Ecto neural progenitor cell (in vitro differentiated cells): ENCODE measurements around the gene RASAL2.

Experiments used
- DNase-seq: peaks from one replicate; pipeline ENCODE4 v3.0.0-alpha.2; 2018; ENCODE audit warnings: low spot score

The RASAL2 gene

GRCh38 chr1:178461104-178461503, 367.2 kb downstream of the RASAL2 start:
- no peak for DNase-seq

- DNase-seq = no peak
These were observed 367.8 kb downstream of the RASAL2 start for GRCh38 chr1:178461701-178462100.

- no peak for DNase-seq
These were observed 370.2 kb downstream of the RASAL2 start for GRCh38 chr1:178464141-178464540.

DNA sequence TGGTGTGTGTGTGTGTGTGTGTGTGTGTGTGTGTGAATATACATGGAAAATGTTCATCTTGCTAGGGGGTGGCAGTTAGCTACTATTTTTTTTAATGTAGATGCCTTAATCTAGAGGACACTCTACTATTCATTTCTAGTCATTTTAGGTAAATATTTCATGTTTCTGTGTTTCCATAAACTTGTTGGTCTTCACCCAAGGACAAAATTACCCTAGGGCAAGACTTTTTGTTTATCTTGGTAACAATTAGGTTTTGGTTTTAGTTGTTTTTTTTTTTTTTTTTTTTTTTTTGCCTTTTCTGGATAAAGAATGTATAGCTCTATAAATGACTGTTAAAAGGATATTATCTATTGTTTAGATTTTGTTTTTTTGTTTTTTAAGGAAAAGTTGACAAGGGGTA, 370.7 kb downstream of the RASAL2 start:
- DNase-seq = no peak

DNA sequence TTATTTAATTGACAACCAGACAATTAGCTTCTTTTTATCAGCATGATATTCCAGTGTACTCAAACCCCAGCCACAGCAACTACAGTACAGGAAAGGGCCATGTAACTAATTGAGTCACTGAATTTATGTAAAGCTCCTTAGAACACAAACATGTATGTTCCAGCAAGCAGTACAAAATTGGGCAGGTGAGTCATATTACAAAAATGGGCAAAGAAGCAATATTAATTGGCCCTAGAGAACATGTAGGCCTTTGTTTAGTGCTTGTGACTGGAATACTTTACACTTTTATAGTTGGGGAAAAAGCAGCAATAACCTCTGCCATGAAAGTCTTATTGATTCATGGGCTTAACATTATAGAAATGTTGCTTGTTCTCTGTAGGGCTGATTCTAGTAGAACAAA, 371.1 kb downstream of the RASAL2 start:
- no peak for DNase-seq

- no peak for DNase-seq
These were observed 373.9 kb downstream of the RASAL2 start for GRCh38 chr1:178467837-178468236.

DNA sequence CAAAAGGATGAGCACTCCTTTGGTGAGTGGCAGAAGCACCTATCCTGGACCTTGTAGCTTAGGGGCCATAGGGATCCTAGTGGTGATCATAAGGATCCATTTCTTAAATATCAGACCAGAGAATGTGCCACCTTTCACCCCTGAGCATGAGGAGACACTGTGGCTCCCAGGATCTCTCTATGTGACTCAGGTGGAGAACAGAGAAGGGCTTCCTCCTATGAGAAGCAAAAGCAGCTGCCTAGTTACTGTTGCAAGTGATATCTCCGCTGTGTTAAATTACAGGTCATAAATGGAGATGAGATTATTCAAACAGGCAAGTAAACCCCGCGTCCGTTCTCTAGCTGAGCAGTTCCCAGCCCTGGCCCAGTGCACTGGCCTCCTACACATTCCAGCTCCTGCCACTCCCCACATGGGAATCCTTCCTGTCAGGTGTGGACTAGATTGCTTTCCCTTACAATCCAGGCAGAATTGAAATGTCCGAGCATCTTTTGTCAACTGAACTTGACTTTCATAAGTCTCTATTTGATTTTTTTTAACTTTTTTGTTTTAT, 376.6 kb downstream of the RASAL2 start:
- DNase-seq = no peak

- no peak for DNase-seq
These were observed 378.6 kb downstream of the RASAL2 start for GRCh38 chr1:178472531-178472930.

DNA sequence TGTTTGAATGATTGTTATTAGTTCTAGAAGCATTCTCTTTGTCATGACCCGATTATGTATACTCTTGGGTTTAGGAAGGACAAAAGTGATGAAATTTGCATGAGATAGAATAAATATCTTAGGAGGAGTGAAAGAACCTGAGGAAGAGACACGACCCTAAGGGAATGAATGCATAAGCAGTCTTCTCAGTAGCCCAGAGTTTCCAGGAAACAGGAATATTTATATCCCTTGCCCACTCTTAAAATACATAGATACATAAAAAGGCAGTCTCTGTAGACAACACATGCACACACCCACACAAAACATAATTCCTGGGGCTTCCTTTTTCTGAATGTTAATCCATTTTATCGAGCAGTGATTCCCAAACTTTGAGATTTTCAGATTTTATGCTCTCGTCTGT, 383.5 kb downstream of the RASAL2 start:
- DNase-seq = no peak

- DNase-seq = no peak
These were observed 383.9 kb downstream of the RASAL2 start for GRCh38 chr1:178477841-178478240.

DNA sequence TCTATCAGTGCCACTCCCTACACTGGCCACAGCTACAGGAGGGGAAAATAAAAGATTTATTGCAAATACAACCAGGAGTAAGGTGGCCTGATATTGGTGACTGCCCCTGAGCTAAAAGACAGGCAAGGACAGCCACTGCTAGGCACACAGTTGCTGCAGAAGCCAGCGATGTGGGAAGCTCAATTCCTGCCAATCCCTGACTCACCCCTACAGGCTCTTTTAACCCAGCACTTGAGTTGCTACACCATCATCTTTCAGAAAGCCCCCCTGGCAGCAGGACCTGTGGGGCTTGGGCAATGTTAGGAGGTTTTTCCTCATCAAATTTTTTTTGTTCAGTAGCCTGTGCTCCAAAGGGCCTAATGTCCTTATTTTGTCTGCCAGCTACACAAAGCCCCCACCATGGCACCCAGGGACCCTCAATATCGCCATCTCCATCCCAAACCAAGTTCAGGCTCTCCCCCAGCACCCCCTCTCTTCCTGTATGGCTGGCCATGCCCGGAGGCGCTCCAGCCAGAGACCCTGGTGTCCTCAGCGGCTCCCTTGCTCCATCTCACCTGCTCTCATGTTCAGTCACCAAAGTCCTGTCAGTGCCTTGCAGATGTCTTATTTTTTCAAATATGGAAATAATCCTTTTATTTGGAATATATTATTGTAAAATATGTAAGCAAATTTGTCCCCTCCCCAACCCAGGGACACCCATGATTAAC, 389.5 kb downstream of the RASAL2 start:
- no peak for DNase-seq

DNA sequence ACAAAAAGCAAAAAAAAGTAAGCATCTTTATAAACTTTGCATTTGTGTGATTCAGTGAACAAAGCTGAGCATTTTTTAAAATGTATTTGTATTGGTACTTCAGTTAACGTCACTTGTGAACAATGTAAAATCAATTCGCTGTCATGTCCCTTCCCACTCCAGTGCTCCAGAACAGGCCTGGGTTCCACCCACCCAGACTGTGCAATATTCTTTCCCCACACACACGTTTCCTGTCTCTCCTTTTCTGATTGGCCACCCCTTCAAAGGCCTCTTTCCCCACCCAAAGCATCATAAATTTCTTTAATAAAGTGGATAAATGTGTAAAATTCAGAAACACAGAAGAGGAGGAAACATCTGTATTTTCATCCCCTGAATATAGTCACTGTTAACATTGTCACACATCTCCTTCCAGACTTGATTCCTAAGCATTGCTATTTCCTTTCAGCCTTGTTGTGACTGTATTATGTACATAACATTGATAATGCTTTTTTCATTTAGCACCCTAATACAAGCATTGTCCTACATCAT, 390.9 kb downstream of the RASAL2 start:
- no peak for DNase-seq

GRCh38 chr1:178485541-178485981, 391.7 kb downstream of the RASAL2 start:
- peak; percentile 7 for DNase-seq

DNA sequence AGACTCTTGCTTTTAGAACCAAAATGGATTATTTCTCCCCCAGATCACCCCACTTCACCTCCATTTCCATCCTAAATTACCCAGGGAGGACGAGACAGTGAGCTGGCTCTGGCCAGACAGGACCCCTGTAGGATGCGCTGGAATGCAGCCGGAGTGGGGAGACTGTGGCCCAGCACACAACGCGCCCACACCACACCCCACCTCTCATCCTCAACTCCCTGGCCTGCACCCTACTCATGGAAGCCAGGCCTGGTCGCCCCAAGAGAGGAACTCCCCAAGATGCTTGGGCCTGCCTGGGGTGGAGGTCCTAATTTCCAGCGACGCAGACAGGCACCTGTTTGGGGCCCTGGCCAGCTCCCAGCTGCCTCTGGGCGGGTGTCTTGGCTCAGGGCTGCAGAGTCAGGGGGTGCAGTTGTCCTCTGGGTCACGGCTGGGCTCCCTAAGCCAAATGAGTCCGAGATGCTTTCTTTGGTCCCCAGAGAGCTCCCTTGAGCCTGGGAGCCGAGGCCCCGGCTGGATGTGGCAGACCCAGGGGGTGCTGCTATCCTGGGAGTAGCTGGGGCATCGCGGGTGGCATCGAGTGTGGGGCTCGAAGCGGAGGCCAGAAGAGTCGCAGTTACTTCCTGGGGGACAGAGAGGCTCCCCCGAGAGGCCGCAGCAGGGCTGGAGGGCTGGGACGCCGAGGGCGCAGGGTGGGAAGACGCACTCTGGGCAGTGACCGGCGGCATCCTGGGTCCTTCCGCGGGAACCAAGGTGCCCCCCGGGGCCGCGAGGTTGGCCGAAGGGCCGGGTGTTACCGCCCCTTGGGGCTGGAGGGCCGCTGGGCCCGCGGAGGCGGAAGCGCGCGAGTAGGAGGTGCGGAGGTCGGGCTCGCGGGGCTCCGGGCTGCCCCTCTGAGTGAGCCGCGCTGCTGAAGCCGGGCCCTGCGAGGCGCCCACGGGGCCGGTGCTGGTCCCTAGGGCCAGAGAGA, 392.5 kb downstream of the RASAL2 start:
- DNase-seq = peak; percentile 41

DNA sequence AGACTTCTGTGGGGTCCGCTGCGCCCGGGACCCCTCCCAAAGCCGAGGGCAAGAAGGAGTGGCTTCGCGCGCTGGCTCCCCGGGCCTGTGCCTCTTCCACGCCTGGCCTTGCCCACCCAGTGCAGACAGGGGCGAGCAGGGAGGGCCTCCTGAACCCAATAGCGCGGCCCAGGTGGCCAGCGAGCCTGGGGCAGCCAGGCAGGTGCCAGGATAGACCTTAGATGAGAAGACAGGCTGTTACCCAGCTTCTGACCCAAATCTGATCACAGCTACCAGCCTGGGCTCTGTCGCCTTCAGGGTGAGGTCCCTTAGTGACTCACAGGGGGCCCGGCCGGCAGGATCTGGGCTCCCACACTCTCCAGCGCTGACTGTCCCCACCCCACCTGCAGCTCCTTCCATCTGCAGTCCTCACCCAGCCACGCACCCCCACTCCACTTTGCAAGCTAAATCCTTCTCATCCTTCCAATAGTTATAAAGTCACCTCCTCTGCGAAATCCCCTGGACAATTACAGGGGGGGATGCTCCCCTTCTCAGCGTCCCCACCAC, 393.2 kb downstream of the RASAL2 start:
- peak; percentile 38 for DNase-seq

DNA sequence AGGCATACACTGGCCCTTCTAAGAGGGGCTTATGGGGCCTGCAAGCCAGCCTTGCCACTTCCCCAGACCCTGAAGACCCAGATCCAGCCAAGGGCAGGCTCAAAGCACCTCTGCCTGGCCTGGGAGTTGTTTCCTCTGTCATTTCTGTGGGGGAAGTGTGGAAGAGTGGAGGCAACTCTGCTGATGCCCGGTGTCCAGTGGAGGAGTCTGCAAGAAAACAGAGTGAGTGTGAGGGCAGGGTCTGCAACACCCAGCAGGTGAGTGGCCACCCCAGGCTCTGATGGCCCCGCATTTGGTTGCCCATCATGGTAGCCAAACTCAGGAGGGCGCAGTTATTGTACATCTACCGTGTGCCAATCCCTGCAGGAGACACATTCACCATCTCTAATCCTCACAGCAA, 394.5 kb downstream of the RASAL2 start:
- DNase-seq = peak; percentile 37

- DNase-seq = peak; percentile 8
These were observed 395.5 kb downstream of the RASAL2 start for GRCh38 chr1:178489399-178489798.

GRCh38 chr1:178490136-178490535, 396.2 kb downstream of the RASAL2 start:
- DNase-seq = peak; percentile 30

DNA sequence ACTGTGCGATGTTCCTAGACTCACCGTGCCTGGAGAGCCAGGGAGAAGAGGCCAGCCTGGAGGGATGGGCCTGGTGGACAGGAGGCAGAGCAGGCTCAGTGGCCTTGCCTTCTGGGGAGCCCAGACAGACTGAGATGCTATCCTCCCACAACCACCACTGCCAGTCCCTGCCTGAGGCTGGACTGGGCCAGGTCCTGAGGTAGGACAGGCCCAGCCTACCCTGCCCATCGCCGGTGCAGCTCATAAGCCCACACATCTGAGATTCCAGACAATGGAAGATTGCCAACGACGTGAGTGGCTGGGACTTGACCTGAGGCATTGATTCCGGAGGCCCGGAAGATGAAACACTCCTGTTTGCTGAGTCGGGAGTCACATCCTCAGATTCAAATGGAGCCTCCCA, 397.1 kb downstream of the RASAL2 start:
- no peak for DNase-seq

GRCh38 chr1:178491721-178492120, 397.8 kb downstream of the RASAL2 start:
- no peak for DNase-seq

GRCh38 chr1:178492341-178492740, 398.4 kb downstream of the RASAL2 start:
- no peak for DNase-seq

- peak; percentile 18 for DNase-seq
These were observed 399.4 kb downstream of the RASAL2 start for GRCh38 chr1:178493301-178493741.
